ENCODE measurements around the gene PSMC1.
"Not testable (repeated sequence)": the region's sequence is repeated elsewhere in the genome, so short reads cannot be mapped to it uniquely, and the experiment has no call there.

DNA sequence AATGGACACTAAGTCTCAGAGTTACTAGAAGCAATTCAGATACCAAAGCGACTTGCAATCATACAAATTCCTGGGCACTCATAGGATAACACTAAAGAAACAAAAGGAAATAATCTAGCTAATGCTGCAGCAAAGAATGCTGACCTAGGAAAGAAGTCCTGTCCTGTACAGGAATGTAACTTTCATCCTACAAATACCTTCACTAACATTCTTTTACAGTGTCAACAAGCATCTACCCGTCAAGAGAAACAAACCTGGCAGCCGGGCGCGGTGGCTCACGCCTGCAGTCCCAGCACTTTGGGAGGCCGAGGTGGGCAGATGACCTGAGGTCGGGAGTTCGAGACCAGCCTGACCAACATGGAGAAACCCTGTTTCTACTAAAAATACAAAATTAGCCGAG, 8.9 kb upstream of the PSMC1 start:
- not testable (repeated sequence) for TF ChIP-seq EED (IDR thresholded peaks at IDR 0.05; ENCODE audit: low read depth); POLR2A (IDR thresholded peaks at IDR 0.05; ENCODE audit: low read depth, low read length); EZH2 (IDR thresholded peaks at IDR 0.05; ENCODE audit: borderline replicate concordance, control insufficient read depth, low read depth, low read length); CTCF (IDR thresholded peaks at IDR 0.05 in 2 of 3, conservative IDR thresholded peaks at IDR 0.05 in 1 of 3; ENCODE audit: control insufficient read depth in 2 of 3, extremely low read depth in 1 of 3, insufficient read depth in 1 of 3, low read depth in 3 of 3, low read length in 3 of 3); ATF3 (IDR thresholded peaks at IDR 0.05; ENCODE audit: borderline replicate concordance, extremely low read depth, low read depth, low read length); KDM1A (IDR thresholded peaks at IDR 0.05; ENCODE audit: borderline replicate concordance); CBX3 (IDR thresholded peaks at IDR 0.05; ENCODE audit: borderline replicate concordance, low read depth); SRF (IDR thresholded peaks at IDR 0.05; ENCODE audit: low read depth in 2 of 2, low read length in 2 of 2); PML (IDR thresholded peaks at IDR 0.05; ENCODE audit: low read length); RBBP5 (conservative IDR thresholded peaks at IDR 0.05); ATF2 (IDR thresholded peaks at IDR 0.05; ENCODE audit: low read length)
